GM19438 (cell line): ENCODE data around the gene TEKT4.
"Not testable (repeated sequence)": the region's sequence is repeated elsewhere in the genome, so short reads cannot be mapped to it uniquely, and the experiment has no call there.

Experiments used
- ATAC-seq: cut with Tn5 transposase; IDR thresholded peaks from one replicate; pipeline ENCODE4 v1.9.1; 2021; ENCODE audit warnings: low read depth; ENCODE audit not compliant: unreplicated experiment

TEKT4 gene

GRCh38 chr2:94875064-94875819 lies 4.0 kb downstream of the TEKT4 start:
- ATAC-seq: no peak

- no peak for ATAC-seq
Measured at GRCh38 chr2:94875820-94876522, 4.7 kb downstream of the TEKT4 start.

GRCh38 chr2:94876523-94876863 lies 5.3 kb downstream of the TEKT4 start:
- ATAC-seq: no peak

GRCh38 chr2:94877129-94877528 lies 5.9 kb downstream of the TEKT4 start:
- ATAC-seq: no peak

- not testable (repeated sequence) for ATAC-seq
Measured at GRCh38 chr2:94878575-94878974, 7.3 kb downstream of the TEKT4 start.

- ATAC-seq: no peak
Measured at GRCh38 chr2:94879314-94879981, 8.2 kb downstream of the TEKT4 start.

GRCh38 chr2:94879982-94880377 lies 8.8 kb downstream of the TEKT4 start:
- no peak for ATAC-seq

- ATAC-seq: no peak
Measured at GRCh38 chr2:94880507-94880906, 9.3 kb downstream of the TEKT4 start.

GRCh38 chr2:94881070-94881469 lies 9.8 kb downstream of the TEKT4 start:
- no peak for ATAC-seq

GRCh38 chr2:94890234-94890633 lies 19.0 kb downstream of the TEKT4 start:
- ATAC-seq: no peak

- not testable (repeated sequence) for ATAC-seq
Measured at GRCh38 chr2:94895273-94895672, 24.0 kb downstream of the TEKT4 start.

GRCh38 chr2:94906976-94907375 lies 35.7 kb downstream of the TEKT4 start:
- not testable (repeated sequence) for ATAC-seq

GRCh38 chr2:94923196-94923595 lies 52.0 kb downstream of the TEKT4 start:
- no peak for ATAC-seq

GRCh38 chr2:94924999-94925398 lies 53.8 kb downstream of the TEKT4 start:
- not testable (repeated sequence) for ATAC-seq
